Rectal smooth muscle tissue (tissue), 1 donor: ENCODE measurements around the gene PTPN2.

Experiments
- H3K27ac ChIP-seq: one replicate; pipeline ENCODE4 v1.7.0; 2013; ENCODE audit warnings: low read depth, low read length, inconsistent platforms
- H3K27me3 ChIP-seq: one replicate; pipeline ENCODE4 v1.7.0; 2013; ENCODE audit warnings: low read length; ENCODE audit not compliant: control insufficient read depth, insufficient read depth
- H3K36me3 ChIP-seq: one replicate; pipeline ENCODE4 v1.7.0; 2013; ENCODE audit warnings: low read length; ENCODE audit not compliant: control insufficient read depth, insufficient read depth
- H3K4me1 ChIP-seq: one replicate; pipeline ENCODE4 v1.7.0; 2013; ENCODE audit warnings: low read length; ENCODE audit not compliant: control insufficient read depth, insufficient read depth
- H3K4me3 ChIP-seq: one replicate; pipeline ENCODE4 v1.7.0; 2013; ENCODE audit warnings: low read length
- H3K9ac ChIP-seq: one replicate; pipeline ENCODE4 v1.7.0; 2013; ENCODE audit warnings: low read length

PTPN2 gene

GRCh38 chr18:12862874-12863482 lies 21.1 kb downstream of the PTPN2 start:
- no peak overlapping the region for H3K9ac ChIP-seq
- no peak overlapping the region for H3K4me3 ChIP-seq
- no peaks in the 10 kb centered on the region for H3K27me3 ChIP-seq
- H3K4me1 ChIP-seq = no peaks in the 10 kb centered on the region
- H3K36me3 ChIP-seq = no peaks in the 10 kb centered on the region
- H3K27ac ChIP-seq = no peak overlapping the region

GRCh38 chr18:12862467-12862866 lies 21.6 kb downstream of the PTPN2 start:
- no peak overlapping the region for H3K9ac ChIP-seq
- H3K4me3 ChIP-seq = no peak overlapping the region
- no peaks in the 10 kb centered on the region for H3K36me3 ChIP-seq
- H3K27ac ChIP-seq = no peak overlapping the region
- no peaks in the 10 kb centered on the region for H3K27me3 ChIP-seq
- H3K4me1 ChIP-seq = no peaks in the 10 kb centered on the region

DNA sequence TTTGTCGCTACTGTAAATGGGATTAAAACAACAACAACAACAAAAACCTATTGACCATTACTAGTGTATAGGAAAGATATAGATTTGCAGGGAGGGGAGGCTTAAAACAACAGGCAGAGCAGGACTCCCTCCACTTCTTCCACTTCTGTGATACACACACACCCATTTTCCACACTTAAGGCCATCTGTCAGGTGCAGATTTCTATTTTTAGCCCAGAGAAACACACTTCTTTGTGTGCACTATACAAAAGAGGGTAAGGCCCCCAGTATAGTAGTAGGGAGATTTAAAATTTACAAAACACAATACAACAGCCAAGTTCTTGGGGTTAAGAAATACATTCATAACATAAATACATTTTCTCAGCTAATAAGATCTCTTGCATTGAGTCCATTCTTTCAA lies 22.4 kb downstream of the PTPN2 start:
- Histone ChIP-seq H3K4me1 (no peaks in the 10 kb centered on the region), H3K4me3 (no peak overlapping the region), H3K36me3 (no peaks in the 10 kb centered on the region), H3K27me3 (no peaks in the 10 kb centered on the region), H3K9ac (no peak overlapping the region), H3K27ac (no peak overlapping the region)

GRCh38 chr18:12860530-12860929 lies 23.5 kb downstream of the PTPN2 start:
- Histone ChIP-seq H3K27ac (no peak overlapping the region), H3K27me3 (no peaks in the 10 kb centered on the region), H3K4me3 (no peak overlapping the region), H3K4me1 (no peaks in the 10 kb centered on the region), H3K9ac (no peak overlapping the region), H3K36me3 (peaks cover 5% of the 10 kb centered on the region)

DNA sequence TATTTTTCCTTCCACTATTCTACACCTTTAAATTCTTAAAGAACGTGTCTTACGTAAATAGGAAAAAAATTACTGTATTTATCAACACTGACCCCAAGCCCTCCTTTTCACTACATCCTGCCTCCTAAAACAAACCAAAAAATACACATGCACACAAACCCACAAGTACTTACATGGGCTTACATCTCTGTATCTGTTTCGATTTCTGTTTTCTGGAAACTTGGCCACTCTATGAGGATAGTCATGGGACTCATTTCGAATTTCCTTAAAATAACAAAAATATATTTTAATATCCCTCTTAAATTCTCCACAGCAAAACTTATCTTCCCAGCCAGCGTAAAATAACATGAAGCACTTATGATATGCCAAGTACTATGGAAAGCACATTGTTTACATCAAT lies 25.0 kb downstream of the PTPN2 start:
- Histone ChIP-seq H3K27me3 (no peaks in the 10 kb centered on the region), H3K36me3 (peaks cover 5% of the 10 kb centered on the region), H3K9ac (no peak overlapping the region), H3K4me1 (no peaks in the 10 kb centered on the region), H3K4me3 (no peak overlapping the region), H3K27ac (no peak overlapping the region)

DNA sequence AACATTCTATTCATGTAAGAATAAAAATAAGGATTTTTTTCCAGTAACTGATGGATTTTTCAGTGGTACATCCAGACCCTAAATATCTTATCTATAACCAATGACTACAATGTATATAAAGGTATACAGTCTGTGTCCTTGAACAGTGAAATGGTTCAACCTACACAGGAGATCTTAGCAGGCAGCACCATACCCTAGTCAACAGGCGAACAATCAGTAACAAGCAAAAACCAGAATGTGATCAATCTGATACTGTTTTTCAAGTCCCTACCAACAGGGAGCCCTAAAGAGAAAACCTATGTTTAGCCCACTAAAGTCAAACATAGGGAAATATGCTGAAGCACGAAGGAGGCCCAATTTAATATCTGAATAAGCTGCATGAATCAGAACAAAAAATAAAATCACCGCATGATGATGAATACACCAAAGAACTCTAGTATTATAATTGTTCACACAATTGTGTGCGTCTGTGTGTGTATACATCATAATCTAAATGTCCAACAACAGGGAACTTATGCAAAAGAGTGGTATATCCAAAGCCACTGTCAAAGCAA lies 26.0 kb downstream of the PTPN2 start:
- Histone ChIP-seq H3K4me1 (no peaks in the 10 kb centered on the region), H3K27me3 (no peaks in the 10 kb centered on the region), H3K4me3 (no peak overlapping the region), H3K27ac (no peak overlapping the region), H3K9ac (no peak overlapping the region), H3K36me3 (peaks cover 5% of the 10 kb centered on the region)

- no peak overlapping the region for H3K27ac ChIP-seq
- H3K27me3 ChIP-seq = no peaks in the 10 kb centered on the region
- H3K9ac ChIP-seq = no peak overlapping the region
- H3K4me1 ChIP-seq = no peaks in the 10 kb centered on the region
- H3K36me3 ChIP-seq = peaks cover 5% of the 10 kb centered on the region
- H3K4me3 ChIP-seq = no peak overlapping the region
Measured at GRCh38 chr18:12857215-12857905, 26.7 kb downstream of the PTPN2 start.

DNA sequence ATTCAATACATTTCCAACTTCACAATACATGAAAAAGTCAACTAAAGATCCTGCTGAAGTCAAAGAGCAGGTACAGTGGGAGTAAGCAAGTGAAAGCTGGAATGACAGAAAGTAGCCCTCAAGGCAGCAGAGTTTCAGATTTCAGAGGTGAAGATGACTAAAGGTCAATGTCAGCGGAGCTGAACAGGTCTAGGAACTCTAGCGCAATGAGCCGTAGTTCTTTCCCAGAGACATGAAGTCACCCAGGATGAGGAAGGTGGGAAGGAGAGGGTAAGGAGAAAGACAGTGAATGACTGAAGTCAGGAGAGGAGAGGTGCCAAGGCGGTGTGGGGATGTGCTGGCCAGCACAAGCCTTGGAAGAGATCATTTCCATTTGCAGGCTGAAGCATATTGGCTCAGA lies 28.1 kb downstream of the PTPN2 start:
- H3K27me3 ChIP-seq = no peaks in the 10 kb centered on the region
- no peak overlapping the region for H3K4me3 ChIP-seq
- H3K36me3 ChIP-seq = peaks cover 5% of the 10 kb centered on the region

DNA sequence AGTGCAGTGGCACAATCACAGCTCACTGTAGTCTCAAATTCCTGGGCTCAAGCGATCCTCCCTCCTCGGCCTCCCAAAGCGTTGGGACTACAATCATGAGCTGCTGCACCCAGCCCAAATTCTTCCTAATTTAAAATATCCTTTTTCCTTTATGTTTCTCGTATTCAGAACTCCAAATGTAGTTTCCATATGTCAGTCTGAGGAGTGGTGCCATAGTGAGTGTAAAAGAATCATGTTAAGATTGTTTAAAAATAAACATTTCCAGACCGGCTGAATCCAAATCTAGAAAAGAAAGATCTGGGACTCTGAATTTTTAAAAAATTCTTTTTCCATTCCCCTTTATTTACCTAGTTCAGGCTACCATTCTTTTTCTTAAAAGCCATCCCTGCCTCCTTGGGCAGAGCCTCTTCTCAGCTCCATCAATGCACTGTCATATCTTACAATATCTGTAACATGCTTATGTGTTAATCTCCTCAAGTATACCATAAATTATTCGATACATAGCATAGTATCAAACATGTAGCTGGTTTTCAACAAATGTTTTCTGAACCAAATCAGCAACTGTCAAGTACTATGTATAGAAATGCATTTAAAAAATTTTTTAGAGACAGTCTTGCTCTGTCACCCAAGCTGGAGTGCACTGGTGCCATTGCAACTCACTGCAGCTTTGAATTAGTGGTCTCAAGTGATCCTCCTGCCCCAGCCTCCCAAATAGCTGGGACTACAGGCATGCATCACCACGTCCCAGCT lies 31.3 kb downstream of the PTPN2 start:
- Histone ChIP-seq H3K27ac (no peak overlapping the region), H3K9ac (no peak overlapping the region), H3K4me1 (no peaks in the 10 kb centered on the region), H3K4me3 (no peak overlapping the region), H3K36me3 (peaks cover 5% of the 10 kb centered on the region), H3K27me3 (no peaks in the 10 kb centered on the region)

More for the DNA sequence above, 28.1 kb downstream of the PTPN2 start:
- Histone ChIP-seq H3K27ac (no peak overlapping the region), H3K9ac (no peak overlapping the region), H3K4me1 (no peaks in the 10 kb centered on the region)

GRCh38 chr18:12851716-12852115 lies 32.3 kb downstream of the PTPN2 start:
- Histone ChIP-seq H3K27me3 (no peaks in the 10 kb centered on the region), H3K27ac (no peak overlapping the region), H3K4me1 (no peaks in the 10 kb centered on the region), H3K9ac (no peak overlapping the region), H3K36me3 (peaks cover 5% of the 10 kb centered on the region), H3K4me3 (no peak overlapping the region)

- Histone ChIP-seq H3K4me3 (no peak overlapping the region), H3K4me1 (no peaks in the 10 kb centered on the region), H3K36me3 (no peaks in the 10 kb centered on the region), H3K27me3 (no peaks in the 10 kb centered on the region), H3K9ac (no peak overlapping the region), H3K27ac (no peak overlapping the region)
Measured at GRCh38 chr18:12849548-12849947, 34.5 kb downstream of the PTPN2 start.

- no peak overlapping the region for H3K9ac ChIP-seq
- H3K27ac ChIP-seq = no peak overlapping the region
- H3K4me1 ChIP-seq = no peaks in the 10 kb centered on the region
- no peaks in the 10 kb centered on the region for H3K36me3 ChIP-seq
- H3K4me3 ChIP-seq = no peak overlapping the region
- no peaks in the 10 kb centered on the region for H3K27me3 ChIP-seq
Measured at GRCh38 chr18:12848405-12848804, 35.6 kb downstream of the PTPN2 start.
